Measurements from ENCODE around the gene RASGRF1.
"Not testable (repeated sequence)": the region's sequence is repeated elsewhere in the genome, so short reads cannot be mapped to it uniquely, and the experiment has no call there.

The RASGRF1 gene

GRCh38 chr15:79006071-79006470 is 84.5 kb downstream of the RASGRF1 start:
- DNase-seq, result no peak

GRCh38 chr15:79004336-79004735 is 86.2 kb downstream of the RASGRF1 start:
- no peak for DNase-seq

- no peak for DNase-seq
Observed at GRCh38 chr15:79003896-79004295, 86.7 kb downstream of the RASGRF1 start.

GRCh38 chr15:79003301-79003700 is 87.3 kb downstream of the RASGRF1 start:
- DNase-seq, result no peak

GRCh38 chr15:79002581-79002980 is 88.0 kb downstream of the RASGRF1 start:
- DNase-seq, result no peak

- DNase-seq, result no peak
Observed at GRCh38 chr15:78999636-79000035, 90.9 kb downstream of the RASGRF1 start.

- no peak for DNase-seq
Observed at GRCh38 chr15:78998526-78998925, 92.1 kb downstream of the RASGRF1 start.

GRCh38 chr15:78997981-78998499 is 92.5 kb downstream of the RASGRF1 start:
- DNase-seq, result no peak

GRCh38 chr15:78996894-78997275 is 93.7 kb downstream of the RASGRF1 start:
- no peak for DNase-seq

GRCh38 chr15:78995921-78996893 is 94.4 kb downstream of the RASGRF1 start:
- no peak for DNase-seq

GRCh38 chr15:78995161-78995560 is 95.4 kb downstream of the RASGRF1 start:
- not testable (repeated sequence) for DNase-seq

GRCh38 chr15:78993931-78994530 is 96.5 kb downstream of the RASGRF1 start:
- no peak for DNase-seq

- DNase-seq, result no peak
Observed at GRCh38 chr15:78993257-78993930, 97.2 kb downstream of the RASGRF1 start.

GRCh38 chr15:78992416-78993256 is 97.9 kb downstream of the RASGRF1 start:
- no peak for DNase-seq

GRCh38 chr15:78991879-78992278 is 98.7 kb downstream of the RASGRF1 start:
- no peak for DNase-seq

GRCh38 chr15:78991476-78991875 is 99.1 kb downstream of the RASGRF1 start:
- DNase-seq, result no peak

GRCh38 chr15:78990278-78990677 is 100.3 kb downstream of the RASGRF1 start:
- no peak for DNase-seq

GRCh38 chr15:78989701-78990240 is 100.8 kb downstream of the RASGRF1 start:
- no peak for DNase-seq

- no peak for DNase-seq
Observed at GRCh38 chr15:78988361-78988911, 102.1 kb downstream of the RASGRF1 start.

- no peak for DNase-seq
Observed at GRCh38 chr15:78987556-78988360, 102.8 kb downstream of the RASGRF1 start.
